Measurements from ENCODE around the gene ZBTB16. TPM values are rescaled to one million over a fixed set of nuclear protein-coding genes. Genes with fewer than 3 reads are reported as not detected.

Gene ZBTB16
- polyA plus RNA-seq, 1 donor = 5.5 TPM

- no peak for DNase-seq
Observed at GRCh38 chr11:114263513-114264170, 204.1 kb downstream of the ZBTB16 start.

GRCh38 chr11:114264381-114264780 is 204.9 kb downstream of the ZBTB16 start:
- DNase-seq = no peak

- no peak for DNase-seq
Observed at GRCh38 chr11:114265122-114265878, 205.8 kb downstream of the ZBTB16 start.

GRCh38 chr11:114269498-114269897 is 210.0 kb downstream of the ZBTB16 start:
- no peak for DNase-seq

GRCh38 chr11:114270531-114271270 is 211.2 kb downstream of the ZBTB16 start:
- no peak for DNase-seq

- DNase-seq = no peak
Observed at GRCh38 chr11:114271316-114271715, 211.8 kb downstream of the ZBTB16 start.

GRCh38 chr11:114272311-114272710 is 212.8 kb downstream of the ZBTB16 start:
- DNase-seq = no peak

- DNase-seq = no peak
Observed at GRCh38 chr11:114273071-114273470, 213.6 kb downstream of the ZBTB16 start.

GRCh38 chr11:114273890-114274635 is 214.6 kb downstream of the ZBTB16 start:
- DNase-seq = no peak

GRCh38 chr11:114274637-114275036 is 215.1 kb downstream of the ZBTB16 start:
- DNase-seq = no peak

GRCh38 chr11:114275280-114275679 is 215.8 kb downstream of the ZBTB16 start:
- peak; percentile 58 for DNase-seq

GRCh38 chr11:114276077-114276476 is 216.6 kb downstream of the ZBTB16 start:
- no peak for DNase-seq

- DNase-seq = no peak
Observed at GRCh38 chr11:114277637-114278341, 218.3 kb downstream of the ZBTB16 start.

- no peak for DNase-seq
Observed at GRCh38 chr11:114278342-114279065, 219.0 kb downstream of the ZBTB16 start.

- no peak for DNase-seq
Observed at GRCh38 chr11:114279792-114280546, 220.5 kb downstream of the ZBTB16 start.

GRCh38 chr11:114280696-114281095 is 221.2 kb downstream of the ZBTB16 start:
- DNase-seq = peak; percentile 48

GRCh38 chr11:114281388-114281956 is 222.0 kb downstream of the ZBTB16 start:
- DNase-seq = no peak

- no peak for DNase-seq
Observed at GRCh38 chr11:114282488-114282887, 223.0 kb downstream of the ZBTB16 start.

GRCh38 chr11:114283422-114283821 is 223.9 kb downstream of the ZBTB16 start:
- DNase-seq = no peak

GRCh38 chr11:114284021-114284420 is 224.5 kb downstream of the ZBTB16 start:
- DNase-seq = no peak
